Stimulated activated CD8-positive, alpha-beta memory T cell treated with anti-CD3 and anti-CD28 coated beads, Interleukin-15, amount 100 ng/mL, for 1 hour (primary cell): Measurements from ENCODE around the gene THSD4.

ENCODE experiments used
- DNase-seq: peaks from one replicate; pipeline ENCODE4 v3.0.0-alpha.2; 2020; ENCODE audit warnings: low read depth

THSD4 gene

DNA sequence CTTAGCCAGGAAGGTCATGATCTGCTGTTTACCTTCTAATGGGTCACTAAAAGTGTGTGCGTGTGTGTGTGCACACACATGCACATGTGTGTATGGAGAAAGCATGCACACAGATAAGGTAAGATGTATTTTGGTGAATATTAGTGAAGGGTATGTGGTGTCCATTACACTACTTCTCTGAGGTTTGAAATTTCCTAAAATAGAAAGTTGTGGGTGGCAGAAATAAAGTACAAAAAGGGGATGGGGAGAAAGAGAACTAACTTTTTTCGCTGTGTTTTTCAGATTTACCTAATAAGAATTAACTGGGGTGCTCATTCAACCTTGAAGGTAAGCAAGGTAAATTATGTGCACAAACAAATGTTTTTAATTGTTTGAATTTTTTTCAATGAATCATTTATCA lies 670.7 kb downstream of the THSD4 start:
- no peak for DNase-seq

DNA sequence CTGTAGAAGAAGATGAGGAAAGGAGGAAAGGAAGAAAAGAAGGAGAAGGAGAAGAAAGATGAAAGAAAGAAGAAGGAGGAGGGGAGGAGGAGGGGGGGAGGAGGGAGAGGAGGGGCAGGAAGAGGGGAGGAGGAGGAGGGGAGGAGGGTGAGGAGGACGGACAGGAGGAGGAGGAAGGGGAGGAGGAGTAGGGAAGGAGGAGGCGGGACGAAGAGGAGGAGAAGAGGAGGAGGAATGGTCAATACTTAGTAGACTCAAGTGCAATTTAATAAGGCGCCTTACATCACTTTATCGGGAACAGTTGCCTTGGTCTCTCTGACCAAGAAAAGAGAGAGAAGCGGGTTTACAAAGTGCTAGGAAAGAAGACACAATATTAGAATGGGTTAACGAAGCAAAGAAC lies 671.4 kb downstream of the THSD4 start:
- no peak for DNase-seq

DNA sequence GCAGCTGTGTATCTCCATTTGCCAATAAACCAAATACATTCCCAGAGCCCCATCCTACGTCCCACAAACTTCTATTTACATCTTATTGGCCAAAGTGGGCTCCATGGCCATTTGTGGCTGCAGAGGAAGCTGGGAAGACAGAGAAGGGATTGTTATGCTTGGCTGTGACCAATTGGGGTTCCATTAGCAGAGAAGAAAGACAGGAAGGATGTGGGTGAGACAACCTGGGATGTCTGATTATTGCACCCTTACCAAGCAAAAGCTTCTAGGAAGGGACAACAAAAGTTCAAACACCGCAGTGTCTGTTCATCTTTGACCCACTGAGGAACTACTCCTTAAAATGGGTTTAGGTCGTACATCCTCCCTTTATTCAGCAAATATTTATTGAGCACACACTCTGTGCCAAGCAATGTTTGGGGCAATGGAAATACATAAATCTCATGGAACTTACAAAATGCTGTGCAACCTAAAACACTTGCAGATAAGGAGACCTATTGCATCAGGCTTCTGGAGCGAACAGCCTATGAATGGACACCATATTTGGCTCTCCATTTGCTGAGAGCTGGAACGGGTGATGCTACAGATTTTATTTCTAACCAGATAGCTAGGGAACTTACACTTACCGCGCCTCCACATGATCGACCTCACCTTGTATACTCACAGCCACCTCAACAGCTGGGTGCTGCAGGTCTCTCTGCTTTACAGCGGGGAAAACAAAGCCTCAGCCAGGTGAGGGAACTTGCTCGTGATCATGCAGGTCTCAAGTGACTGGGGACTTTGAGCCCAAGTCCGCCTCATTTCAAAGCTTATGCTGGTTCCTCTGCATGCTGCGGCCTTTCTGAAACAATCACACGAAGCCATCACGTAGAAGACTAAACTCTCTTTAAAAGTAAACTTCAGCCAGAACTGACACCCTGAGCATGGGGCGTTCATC lies 673.6 kb downstream of the THSD4 start:
- DNase-seq, result no peak

DNA sequence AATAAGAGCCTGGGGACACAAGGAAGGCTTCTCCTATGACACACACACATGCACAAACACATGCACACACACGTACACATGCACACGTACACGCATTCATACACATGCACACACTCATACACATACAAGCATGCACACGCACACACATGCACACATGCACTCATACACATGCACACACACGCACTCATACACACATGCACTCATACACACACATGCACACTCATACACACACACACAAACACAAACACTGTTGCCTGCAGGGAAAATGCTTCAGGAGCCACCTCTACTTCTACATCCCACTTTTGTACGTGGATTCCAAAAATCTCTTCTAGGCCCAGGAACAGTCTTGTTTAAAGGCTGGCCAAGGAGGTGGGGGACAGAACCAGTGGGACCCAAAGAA lies 674.3 kb downstream of the THSD4 start:
- DNase-seq, result no peak

DNA sequence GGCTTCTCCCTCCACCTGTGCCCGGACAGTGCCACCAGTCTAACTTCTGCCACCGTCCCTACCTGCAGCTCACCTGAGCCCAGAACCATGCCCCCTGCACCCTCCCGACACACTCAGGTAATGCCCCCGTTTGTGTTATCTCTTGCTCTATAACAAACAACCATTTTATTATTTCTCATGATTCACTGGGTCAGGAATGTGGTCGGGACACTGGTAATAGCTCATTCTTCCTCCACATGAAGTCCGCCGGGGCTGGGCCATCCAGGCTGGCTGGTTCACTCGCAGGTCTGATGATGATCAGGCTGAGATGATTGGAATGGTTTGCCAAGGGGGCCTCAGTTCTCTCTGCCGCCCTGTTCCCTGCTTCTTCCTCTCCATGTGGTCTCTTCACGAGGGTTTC lies 674.8 kb downstream of the THSD4 start:
- DNase-seq, result no peak

DNA sequence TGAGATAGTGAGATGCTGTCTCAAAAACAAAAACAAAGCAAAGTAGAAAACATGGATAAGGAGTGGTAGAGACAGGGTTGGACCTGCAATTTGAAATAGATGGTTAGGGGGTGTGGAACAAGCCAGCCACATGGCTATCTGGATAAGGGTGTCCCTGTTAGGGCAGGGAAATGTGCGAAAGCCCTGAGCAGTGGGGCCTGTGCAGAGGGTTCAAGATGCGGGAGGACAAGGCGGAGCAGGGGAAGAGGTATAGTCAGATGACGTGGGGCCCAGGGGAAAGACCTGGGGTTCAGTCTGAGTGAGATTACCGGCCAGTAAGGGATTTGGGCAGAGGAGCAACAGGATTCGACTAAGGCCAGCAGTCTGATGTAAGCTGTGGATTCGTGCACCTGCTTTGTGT lies 676.7 kb downstream of the THSD4 start:
- DNase-seq, result no peak

DNA sequence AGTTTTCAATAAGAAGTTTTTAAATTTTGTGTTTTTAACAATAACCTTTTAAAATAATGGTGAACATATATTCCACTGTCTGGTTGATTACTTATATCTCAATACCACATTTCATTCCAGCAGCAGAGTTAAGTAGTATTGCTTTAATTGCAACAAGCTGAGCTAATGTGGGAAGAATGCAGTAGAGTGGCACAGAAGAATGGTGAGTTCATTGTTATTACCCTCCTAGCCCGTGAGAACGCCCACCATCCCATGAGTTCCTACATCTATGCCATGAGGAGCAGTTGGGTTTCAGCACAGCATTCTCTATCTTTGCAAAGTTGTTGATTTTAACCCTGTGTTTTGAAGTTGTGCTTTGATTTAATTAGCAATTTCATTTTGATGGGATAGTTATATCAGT lies 677.2 kb downstream of the THSD4 start:
- no peak for DNase-seq

DNA sequence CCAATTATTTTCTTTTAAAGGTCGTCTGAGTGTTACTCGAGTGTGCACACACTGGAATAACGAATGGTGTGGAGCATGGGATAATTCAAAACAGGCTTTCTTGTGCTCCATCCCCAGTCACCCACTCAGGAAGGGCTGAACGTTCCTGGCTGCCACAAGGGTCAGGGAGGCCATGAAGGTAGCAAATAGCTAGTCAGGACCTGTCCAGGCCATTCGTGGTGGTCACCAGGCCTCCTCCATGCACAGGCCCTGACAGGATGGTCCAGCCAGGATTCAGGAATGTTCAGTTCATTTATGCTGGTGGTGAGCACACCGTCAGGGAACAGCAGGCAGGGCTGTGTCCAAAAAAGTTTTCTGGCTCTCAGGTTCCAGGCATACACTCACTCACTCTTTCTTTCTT lies 683.4 kb downstream of the THSD4 start:
- DNase-seq, result no peak

DNA sequence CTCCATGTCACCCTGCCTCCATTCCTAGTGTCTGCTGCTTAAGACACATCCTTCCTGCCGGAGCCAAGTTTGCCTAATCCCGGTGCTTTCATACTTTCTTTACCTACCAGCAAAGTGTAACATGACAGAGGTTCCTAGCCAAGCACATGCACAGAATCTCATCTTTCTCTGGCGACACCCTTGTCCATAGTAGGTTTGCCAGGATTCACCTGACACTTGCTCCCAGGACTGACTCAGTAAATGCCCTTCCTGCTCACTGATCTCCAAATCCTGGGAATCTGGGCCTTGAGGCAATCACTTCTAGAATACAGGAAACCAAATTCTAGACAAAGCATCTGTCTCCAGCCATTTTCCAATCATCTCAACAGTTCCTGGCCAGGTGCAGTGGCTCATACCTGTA lies 684.9 kb downstream of the THSD4 start:
- DNase-seq, result no peak

DNA sequence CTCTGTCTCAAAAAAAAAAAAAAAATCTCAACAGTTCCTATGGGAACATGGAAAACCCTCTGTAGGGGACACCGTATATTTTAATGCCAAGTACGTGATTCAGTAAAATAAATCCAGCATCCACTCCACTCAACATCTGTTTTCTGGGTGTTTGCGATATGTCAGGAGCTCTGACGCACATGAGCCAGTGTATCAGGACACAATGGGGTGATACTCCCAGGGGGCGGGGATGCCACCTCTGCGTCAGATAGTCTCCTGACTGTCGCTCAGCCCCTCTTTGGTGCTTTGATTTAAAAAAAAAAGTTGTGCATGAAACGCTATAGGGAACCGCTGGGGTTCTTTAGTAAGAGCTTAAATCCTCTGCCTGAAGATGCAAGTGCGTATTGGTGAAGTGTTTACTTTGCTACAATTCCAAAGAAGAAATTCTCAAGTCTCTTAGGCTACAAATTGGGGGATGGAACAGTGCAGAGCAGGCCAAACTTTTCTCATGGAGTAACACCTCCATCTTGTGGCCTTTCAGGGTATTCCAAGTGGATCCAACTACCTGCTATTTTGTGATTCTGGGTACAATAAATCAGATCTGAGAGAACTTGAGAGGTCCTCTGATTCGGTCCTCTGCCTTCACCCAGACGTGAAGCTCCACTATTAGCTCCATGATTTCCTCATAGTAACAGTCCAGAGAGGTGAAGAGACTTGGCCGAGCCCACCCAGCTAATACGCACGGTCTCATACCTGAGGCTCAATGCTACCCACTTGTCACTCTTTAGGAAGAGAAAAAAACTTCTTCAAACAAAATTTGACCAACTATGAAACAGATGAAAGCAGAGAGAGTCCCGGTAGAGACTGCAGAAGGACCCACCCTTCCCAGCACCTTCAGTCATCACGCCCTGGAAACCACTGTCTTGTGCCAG lies 685.8 kb downstream of the THSD4 start:
- no peak for DNase-seq

DNA sequence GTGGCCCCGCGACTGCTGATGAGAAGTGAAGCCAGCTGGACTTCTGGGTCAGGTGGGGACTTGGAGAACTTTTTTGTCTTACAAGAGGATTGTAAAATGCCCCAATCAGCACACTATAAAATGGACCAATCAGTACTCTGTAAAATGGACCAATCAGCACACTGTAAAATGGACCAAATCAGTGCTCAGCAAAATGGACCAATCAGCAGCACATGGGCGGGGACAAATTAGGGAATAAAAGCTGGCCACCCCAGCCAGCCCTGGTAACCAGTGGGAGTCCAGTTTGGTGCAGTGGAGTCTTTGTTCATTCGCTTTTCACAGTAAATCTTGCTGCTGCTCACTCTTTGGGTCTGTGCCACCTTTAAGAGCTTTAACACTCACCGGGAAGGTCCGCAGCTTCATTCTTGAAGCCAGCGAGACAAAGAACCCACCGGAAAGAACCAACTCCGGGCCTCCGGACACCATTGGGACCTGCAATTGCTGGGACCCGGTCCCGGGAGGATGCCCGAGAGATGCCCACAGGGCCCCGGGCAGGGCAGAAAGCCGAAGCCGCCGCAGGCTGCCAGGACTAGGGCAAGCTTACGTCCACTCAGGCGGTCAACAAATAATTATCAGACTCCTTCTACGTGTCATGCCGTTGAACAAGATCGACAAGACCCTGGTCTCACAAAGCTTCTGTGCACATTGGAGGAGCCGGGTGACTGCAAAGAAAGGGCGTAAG lies 686.8 kb downstream of the THSD4 start:
- DNase-seq, result no peak

DNA sequence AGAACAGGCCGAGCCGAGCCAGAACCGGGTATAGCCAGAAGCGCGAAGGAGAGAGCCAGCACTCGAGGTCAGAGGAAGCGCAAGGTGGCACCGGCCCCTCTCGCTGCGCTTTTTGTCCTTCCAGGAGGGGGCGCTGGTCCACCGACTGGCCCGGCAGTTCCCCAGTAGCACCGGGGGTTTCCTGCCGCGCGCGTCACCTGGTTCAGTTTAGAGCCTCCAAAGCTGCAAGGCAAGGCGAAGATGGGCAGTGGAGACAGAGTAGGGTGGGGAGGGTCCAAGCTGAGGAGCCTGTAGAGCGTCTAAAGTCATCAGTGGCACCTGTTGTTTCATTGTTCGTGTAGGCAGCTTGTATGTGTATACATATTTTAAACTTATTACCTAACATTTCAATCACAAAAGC lies 687.5 kb downstream of the THSD4 start:
- no peak for DNase-seq

DNA sequence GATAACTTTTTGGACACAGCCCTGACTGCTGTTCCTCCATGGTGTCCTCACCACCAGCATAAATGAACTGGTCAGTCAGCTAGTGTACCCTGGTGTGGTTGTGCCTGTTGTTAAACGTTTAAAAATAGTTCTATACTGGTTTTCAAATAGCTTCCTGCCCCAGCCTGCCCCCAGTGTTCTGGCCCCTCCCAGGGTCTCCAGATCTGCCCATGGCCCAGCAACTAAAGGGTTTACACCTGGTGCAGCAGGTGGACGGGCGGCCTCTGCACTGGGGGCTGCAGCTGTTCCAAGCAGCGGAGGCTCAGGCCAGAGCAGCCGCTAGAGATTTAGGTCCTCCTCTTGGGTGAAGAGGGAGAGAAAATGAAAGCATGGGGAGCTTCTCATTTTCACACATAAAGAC lies 689.0 kb downstream of the THSD4 start:
- DNase-seq, result no peak

DNA sequence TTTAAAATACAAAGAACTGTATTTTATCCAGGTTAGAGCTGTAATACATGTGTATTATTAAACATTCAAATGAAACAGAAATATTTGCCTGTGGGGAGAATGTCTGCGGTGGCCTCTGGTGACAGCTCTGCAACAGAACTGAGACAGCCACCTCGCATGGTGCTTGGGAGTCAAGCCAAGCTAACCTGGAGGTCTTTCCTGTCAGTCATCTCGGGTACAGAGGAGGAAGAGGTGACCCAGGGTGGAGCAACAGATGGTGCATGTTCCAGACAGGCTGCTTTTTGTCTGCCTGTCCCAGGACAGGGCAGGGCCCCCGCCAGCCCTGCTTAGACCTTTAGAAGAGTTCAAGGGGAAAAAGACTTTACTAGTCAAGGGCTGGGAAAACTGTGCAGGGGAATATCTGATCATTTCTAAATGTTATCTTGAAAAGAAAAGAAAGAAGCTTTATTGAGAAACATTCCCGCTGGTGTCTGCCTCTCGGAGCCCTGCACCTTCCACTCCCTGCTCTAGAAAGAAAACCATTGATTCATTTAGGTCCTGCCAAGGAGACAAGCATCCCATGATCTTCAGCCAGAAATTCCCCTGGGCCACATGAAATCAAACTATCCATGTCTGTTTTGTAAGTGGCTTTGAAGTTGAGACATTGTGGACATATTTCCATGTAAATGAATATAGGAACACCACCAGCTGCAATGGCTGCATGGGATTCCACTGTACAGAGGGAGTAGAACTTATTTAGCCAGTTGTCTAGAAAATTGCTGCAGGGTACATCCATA lies 689.6 kb downstream of the THSD4 start:
- DNase-seq, result no peak

DNA sequence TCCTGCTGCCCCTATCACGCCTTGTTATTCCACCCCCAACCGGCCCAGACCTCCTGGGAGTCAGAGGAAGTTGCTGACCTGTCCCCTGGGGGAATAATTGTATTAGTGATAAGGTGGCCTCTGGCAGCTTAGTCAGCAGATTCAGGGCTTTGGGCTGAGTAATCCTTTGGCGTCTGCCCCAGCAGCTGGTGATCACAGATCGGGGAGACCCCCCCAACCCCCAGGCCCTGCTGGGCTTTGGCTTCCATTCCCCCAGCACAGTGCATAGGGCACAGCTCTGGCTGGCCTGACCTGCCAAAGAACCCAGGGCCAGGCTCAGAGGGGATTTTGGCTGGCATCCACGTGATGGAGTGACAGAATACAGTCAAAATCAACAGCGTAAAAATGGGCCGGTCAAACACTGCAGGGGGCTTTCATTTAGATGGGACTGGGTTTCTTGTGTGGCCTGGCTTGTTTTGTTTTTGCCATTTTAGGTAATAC lies 691.2 kb downstream of the THSD4 start:
- DNase-seq, result no peak

DNA sequence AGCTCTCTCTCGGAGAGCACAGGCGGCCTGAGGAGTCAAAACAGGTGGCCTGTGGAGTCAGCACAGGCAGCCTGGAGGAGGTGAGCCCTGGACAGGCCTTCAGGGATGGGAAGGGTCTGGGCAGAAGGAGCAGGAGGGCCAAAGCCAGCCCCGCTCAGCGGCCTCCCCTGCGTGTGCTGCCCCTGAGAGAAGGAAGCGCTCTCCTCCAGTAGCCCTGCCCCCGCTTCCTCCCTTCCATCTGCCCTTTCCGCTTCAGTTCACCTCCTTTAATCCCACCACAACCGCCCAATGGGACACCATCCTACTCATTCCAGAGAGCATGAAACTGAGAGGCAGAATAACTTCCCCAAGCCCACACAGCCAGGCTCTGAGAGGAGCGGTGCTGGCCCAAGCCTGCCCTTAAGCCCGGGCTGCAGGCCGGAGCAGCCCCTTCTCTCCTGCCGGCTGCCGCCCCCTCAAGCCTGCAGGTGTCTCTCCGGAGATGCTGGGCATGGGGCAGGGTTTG lies 691.9 kb downstream of the THSD4 start:
- DNase-seq, result no peak

DNA sequence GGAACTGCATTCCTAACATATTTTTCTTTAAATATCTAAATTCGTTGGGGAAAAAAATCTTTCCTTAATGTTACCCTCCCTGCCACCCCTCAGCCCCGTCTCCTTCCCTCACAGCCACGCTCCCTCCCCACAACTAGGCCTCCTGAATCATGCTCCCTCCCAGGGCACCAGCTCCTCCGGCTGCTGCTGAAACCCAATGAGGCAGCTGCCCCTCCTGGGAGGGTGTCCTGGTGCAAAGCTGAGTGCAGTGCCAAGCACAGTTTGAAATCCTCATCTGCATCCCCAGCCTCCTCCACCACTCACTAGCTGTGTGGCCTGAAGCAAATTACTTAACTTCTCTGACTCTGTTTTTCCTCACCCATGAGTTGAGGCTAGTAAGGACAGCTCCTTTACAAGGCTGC lies 692.4 kb downstream of the THSD4 start:
- DNase-seq, result no peak

DNA sequence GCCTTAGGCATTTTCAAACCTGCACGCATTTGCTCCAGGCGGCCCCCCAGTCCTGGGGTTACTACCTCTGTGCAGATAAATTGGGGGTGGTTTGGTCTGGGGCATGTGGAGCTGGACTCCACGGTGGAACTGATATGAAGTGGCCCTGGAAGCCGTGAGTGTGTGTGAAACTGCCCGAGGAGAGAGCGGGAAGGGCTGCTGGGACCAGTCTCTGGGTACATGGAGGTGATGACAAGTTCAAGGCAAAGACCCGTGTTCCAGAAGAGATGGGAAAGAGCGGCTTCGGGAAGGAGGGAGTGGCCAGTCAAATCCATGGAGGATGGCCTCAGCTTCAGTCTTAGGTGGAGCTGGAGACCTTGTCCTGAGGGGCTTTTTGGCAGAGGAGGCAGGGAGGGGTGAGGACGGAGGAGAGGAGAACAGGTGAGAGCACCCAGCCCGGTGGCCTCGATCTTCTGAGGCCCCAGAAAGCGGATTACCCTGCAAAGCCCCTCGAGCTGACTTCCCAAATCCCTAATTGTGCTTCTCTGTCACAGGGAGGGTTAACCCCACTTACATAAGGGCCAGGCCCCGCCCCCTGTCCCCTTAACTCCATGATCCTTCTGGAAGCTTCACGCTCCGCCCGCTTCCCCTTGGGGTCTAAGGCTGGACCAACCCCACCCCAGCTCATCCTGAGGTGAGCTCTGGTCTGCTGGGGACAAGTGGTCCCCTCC lies 693.2 kb downstream of the THSD4 start:
- DNase-seq, result no peak

DNA sequence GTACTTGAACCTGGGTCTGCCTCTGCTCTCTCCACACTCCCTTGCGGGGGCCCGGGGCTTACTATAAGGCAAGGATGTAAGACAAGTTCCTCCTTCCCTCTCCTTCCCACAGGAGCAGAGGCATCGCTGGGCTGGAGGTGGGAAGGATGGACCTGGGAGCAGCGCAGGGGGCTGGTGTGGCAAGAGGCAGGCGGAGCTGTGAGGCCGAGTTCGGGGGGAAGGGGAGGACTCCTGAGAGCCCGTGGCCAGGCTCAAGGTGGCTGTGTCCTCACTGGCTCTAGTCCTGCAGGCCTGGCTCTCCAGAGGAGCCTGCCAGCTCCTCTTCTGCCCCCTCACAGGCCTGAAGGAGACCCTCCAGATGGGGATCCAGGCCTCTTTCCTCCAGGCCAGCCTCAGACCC lies 694.1 kb downstream of the THSD4 start:
- no peak for DNase-seq

DNA sequence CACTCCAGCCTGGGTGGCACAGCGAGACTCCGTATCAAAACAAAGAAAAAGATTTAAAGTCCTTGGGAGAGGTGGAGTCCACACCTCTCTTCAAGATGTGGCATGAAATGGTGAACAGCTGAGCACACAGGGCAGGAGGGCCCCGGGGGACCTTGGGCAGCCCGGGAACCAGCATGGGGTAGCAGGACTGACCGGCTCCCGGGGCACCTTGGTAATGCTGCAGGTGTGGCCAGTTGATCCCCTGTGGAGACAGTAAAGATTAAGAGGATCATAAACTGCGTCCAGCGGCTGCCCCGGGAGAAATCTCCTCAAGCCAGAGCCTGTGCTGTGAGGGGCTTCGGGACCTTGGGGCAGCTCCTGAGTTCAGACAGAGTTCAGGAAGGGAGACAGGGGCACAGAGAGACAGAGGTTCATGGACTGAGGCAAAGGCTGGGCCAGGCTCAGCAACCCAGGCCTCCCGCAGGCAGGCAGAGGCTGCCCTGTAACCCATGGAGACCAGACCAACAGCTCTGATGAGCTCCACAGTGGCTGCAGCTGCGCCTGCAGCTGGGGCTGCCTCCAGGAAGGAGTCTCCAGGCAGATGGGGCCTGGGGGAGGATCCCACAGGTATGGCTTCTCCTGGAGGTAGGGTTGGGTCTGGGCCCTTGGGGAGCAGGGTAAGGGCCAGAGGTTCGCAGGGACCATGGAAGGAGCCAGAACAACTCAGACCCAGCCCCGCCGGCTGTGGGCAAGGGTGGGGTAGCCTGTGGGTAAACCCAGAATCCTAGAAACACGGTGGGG lies 695.2 kb downstream of the THSD4 start, which contains the start of gene NR2E3:
TSS of gene NR2E3 (plus strand) at position 299 of the 780 bp plus-strand sequence. CDS start at position 489, 190 bp downstream.
- no peak for DNase-seq
